Neural crest cell (in vitro differentiated cells): ENCODE measurements around the gene SUGCT. TPM values are rescaled to one million over a fixed set of nuclear protein-coding genes. Genes with fewer than 3 reads are reported as not detected.

Experiments used
- DNase-seq: peaks from one replicate; pipeline ENCODE4 v3.0.0; 2021; ENCODE audit warnings: low read depth, mixed read lengths, low spot score
- H3K27ac Mint-ChIP-seq: one replicate; pipeline ENCODE4 v1.8.0; 2021; ENCODE audit warnings: mild to moderate bottlenecking, mixed read lengths; ENCODE audit not compliant: unreplicated experiment
- H3K27me3 Mint-ChIP-seq: 2 replicates; pipeline ENCODE4 v1.8.0; 2021; ENCODE audit warnings: low read depth, mild to moderate bottlenecking, mixed read lengths
- H3K36me3 Mint-ChIP-seq: 2 replicates; pipeline ENCODE4 v1.8.0; 2021; ENCODE audit warnings: low read depth, mild to moderate bottlenecking, mixed read lengths
- H3K4me1 Mint-ChIP-seq: 2 replicates; pipeline ENCODE4 v1.8.0; 2021; ENCODE audit warnings: mixed read lengths
- H3K4me3 Mint-ChIP-seq: one replicate; pipeline ENCODE4 v1.8.0; 2021; ENCODE audit warnings: mild to moderate bottlenecking, mixed read lengths
- H3K9me3 Mint-ChIP-seq: 2 replicates; pipeline ENCODE4 v1.8.0; 2021; ENCODE audit warnings: mixed read lengths
- CTCF ChIP-seq: fragments of 200-600 bp; sonication (generic); conservative IDR thresholded peaks from 2 replicates; pipeline ENCODE4 v1.5.0; 2021; ENCODE audit warnings: antibody characterized with exemption, mild to moderate bottlenecking
- total RNA-seq: library from RNA; stranded (reverse); gene quantifications from 2 replicates; pipeline ENCODE4 v1.2.1, GENCODE V29; 2021

SUGCT gene
- total RNA-seq, 1 donor from 2014 or later, result 5.9 TPM

- no peaks in the 10 kb centered on the region for H3K36me3 Mint-ChIP-seq
- H3K4me1 Mint-ChIP-seq, result no peaks in the 10 kb centered on the region
- no peak for TF ChIP-seq CTCF
- no peak overlapping the region for H3K4me3 Mint-ChIP-seq
- H3K27ac Mint-ChIP-seq, result no peak overlapping the region
- no peak for DNase-seq
- no peaks in the 10 kb centered on the region for H3K9me3 Mint-ChIP-seq
- no peaks in the 10 kb centered on the region for H3K27me3 Mint-ChIP-seq
Measured at GRCh38 chr7:40786909-40787308, 652.1 kb downstream of the SUGCT start.

- no peaks in the 10 kb centered on the region for H3K36me3 Mint-ChIP-seq
- TF ChIP-seq CTCF, result no peak
- no peak overlapping the region for H3K27ac Mint-ChIP-seq
- no peak overlapping the region for H3K4me3 Mint-ChIP-seq
- no peaks in the 10 kb centered on the region for H3K9me3 Mint-ChIP-seq
- H3K27me3 Mint-ChIP-seq, result no peaks in the 10 kb centered on the region
- no peak for DNase-seq
- H3K4me1 Mint-ChIP-seq, result no peaks in the 10 kb centered on the region
Measured at GRCh38 chr7:40793132-40793531, 658.3 kb downstream of the SUGCT start.

GRCh38 chr7:40795607-40796006 lies 660.8 kb downstream of the SUGCT start:
- DNase-seq, result no peak
- H3K4me3 Mint-ChIP-seq, result no peak overlapping the region
- TF ChIP-seq CTCF, result no peak
- no peaks in the 10 kb centered on the region for H3K4me1 Mint-ChIP-seq
- no peaks in the 10 kb centered on the region for H3K36me3 Mint-ChIP-seq
- no peaks in the 10 kb centered on the region for H3K27me3 Mint-ChIP-seq
- H3K27ac Mint-ChIP-seq, result no peak overlapping the region
- no peaks in the 10 kb centered on the region for H3K9me3 Mint-ChIP-seq

- no peaks in the 10 kb centered on the region for H3K9me3 Mint-ChIP-seq
- H3K36me3 Mint-ChIP-seq, result no peaks in the 10 kb centered on the region
- H3K4me3 Mint-ChIP-seq, result no peak overlapping the region
- no peak overlapping the region for H3K27ac Mint-ChIP-seq
- no peaks in the 10 kb centered on the region for H3K4me1 Mint-ChIP-seq
- no peak for DNase-seq
- no peak for TF ChIP-seq CTCF
- H3K27me3 Mint-ChIP-seq, result no peaks in the 10 kb centered on the region
Measured at GRCh38 chr7:40796723-40797122, 661.9 kb downstream of the SUGCT start.

- H3K4me1 Mint-ChIP-seq, result no peaks in the 10 kb centered on the region
- no peak for TF ChIP-seq CTCF
- no peaks in the 10 kb centered on the region for H3K36me3 Mint-ChIP-seq
- DNase-seq, result no peak
- no peak overlapping the region for H3K27ac Mint-ChIP-seq
- no peaks in the 10 kb centered on the region for H3K27me3 Mint-ChIP-seq
- H3K9me3 Mint-ChIP-seq, result no peaks in the 10 kb centered on the region
- no peak overlapping the region for H3K4me3 Mint-ChIP-seq
Measured at GRCh38 chr7:40798613-40799012, 663.8 kb downstream of the SUGCT start.
